Activated CD4-positive, CD25-positive, alpha-beta regulatory T cell (primary cell): ENCODE results near the gene CHMP4B.
A peak's percentile ranks its signal among the peaks of the same experiment; 100 is the strongest.

ENCODE experiments used
- DNase-seq, 4 experiments: peaks; one replicate each; lab custom pipeline; 2025; lab: John Stamatoyannopoulos, UW

Gene CHMP4B

GRCh38 chr20:33810885-33811775 is at the start of gene CHMP4B:
TSS of gene CHMP4B (plus strand) at chr20:33811348. CDS start at chr20:33811469, 121 bp downstream.
- DNase-seq: peak; percentile 96 to 98 (median 98)

GRCh38 chr20:33761698-33762250 is 49.4 kb upstream of the CHMP4B start:
- DNase-seq: no peak

GRCh38 chr20:33765099-33765498 is 46.0 kb upstream of the CHMP4B start:
- no peak for DNase-seq

GRCh38 chr20:33765592-33765991 is 45.6 kb upstream of the CHMP4B start:
- DNase-seq: no peak

- DNase-seq: no peak
Observed at GRCh38 chr20:33766686-33767085, 44.5 kb upstream of the CHMP4B start.

GRCh38 chr20:33767777-33768138 is 43.4 kb upstream of the CHMP4B start:
- no peak for DNase-seq

GRCh38 chr20:33769043-33769442 is 42.1 kb upstream of the CHMP4B start:
- no peak for DNase-seq

GRCh38 chr20:33770005-33770404 is 41.1 kb upstream of the CHMP4B start:
- no peak for DNase-seq

GRCh38 chr20:33771938-33772337 is 39.2 kb upstream of the CHMP4B start:
- no peak for DNase-seq

GRCh38 chr20:33772439-33772838 is 38.7 kb upstream of the CHMP4B start:
- DNase-seq: no peak

- DNase-seq: no peak
Observed at GRCh38 chr20:33773412-33774089, 37.6 kb upstream of the CHMP4B start.

- no peak for DNase-seq
Observed at GRCh38 chr20:33777816-33778215, 33.3 kb upstream of the CHMP4B start.

GRCh38 chr20:33781133-33781532 is 30.0 kb upstream of the CHMP4B start:
- DNase-seq: no peak

- DNase-seq: no peak
Observed at GRCh38 chr20:33781945-33782344, 29.2 kb upstream of the CHMP4B start.

GRCh38 chr20:33783256-33783655 is 27.9 kb upstream of the CHMP4B start:
- DNase-seq: no peak

- no peak for DNase-seq
Observed at GRCh38 chr20:33783818-33784217, 27.3 kb upstream of the CHMP4B start.

- DNase-seq: no peak
Observed at GRCh38 chr20:33784225-33784624, 26.9 kb upstream of the CHMP4B start.

- no peak for DNase-seq
Observed at GRCh38 chr20:33785503-33785902, 25.6 kb upstream of the CHMP4B start.

- DNase-seq: no peak
Observed at GRCh38 chr20:33787253-33787891, 23.8 kb upstream of the CHMP4B start.

- DNase-seq: no peak
Observed at GRCh38 chr20:33788351-33789049, 22.6 kb upstream of the CHMP4B start.

- no peak for DNase-seq
Observed at GRCh38 chr20:33789109-33789857, 21.9 kb upstream of the CHMP4B start.
